K562 (cell line): ENCODE data around the gene SBK3. TPM values are rescaled to one million over a fixed set of nuclear protein-coding genes. Genes with fewer than 3 reads are reported as not detected.

Experiments used
- ETV6 ChIP-seq, 3 experiments: fragments of 150-350 bp in 1 of 3; sonication (generic) in 1 of 3; formaldehyde crosslinking in 1 of 3; IDR thresholded peaks; 2 replicates each; pipeline versions ENCODE4 v1.6.1 to v1.8.0; 2014 to 2022; ENCODE audit warnings: borderline replicate concordance in 2 of 3, low read depth in 2 of 3, antibody characterized with exemption in 1 of 3, low read length in 1 of 3, mild to moderate bottlenecking in 1 of 3, missing genetic modification reagents in 1 of 3
- FOXK2 ChIP-seq, 2 experiments: fragments of 450-650 bp; IDR thresholded peaks in 1 of 2; conservative IDR thresholded peaks in 1 of 2; 2 replicates each; pipeline ENCODE4 v1.6.1; 2016; ENCODE audit warnings: low read depth in 2 of 2, mild to moderate bottlenecking in 1 of 2
- FOXP1 ChIP-seq: sonication (generic); formaldehyde crosslinking; IDR thresholded peaks from 2 replicates; pipeline ENCODE4 v1.8.0; 2022; ENCODE audit warnings: mild to moderate bottlenecking, missing genetic modification reagents
- HDAC6 ChIP-seq: IDR thresholded peaks from 2 replicates; pipeline ENCODE4 v1.6.1; 2012; ENCODE audit warnings: low read depth, mild to moderate bottlenecking, control low read depth, inconsistent platforms, low read length, moderate library complexity
- MLX ChIP-seq, 2 experiments: fragments of 450-650 bp in 1 of 2; sonication (generic) in 1 of 2; formaldehyde crosslinking; conservative IDR thresholded peaks; 2 replicates each; pipeline versions ENCODE4 v1.4.0 to v1.8.1; 2020 to 2022; ENCODE audit warnings: mild to moderate bottlenecking in 1 of 2, missing genetic modification reagents in 1 of 2
- NR2F6 ChIP-seq: fragments of 450-650 bp; formaldehyde crosslinking; IDR thresholded peaks from 2 replicates; pipeline ENCODE4 v1.4.0; 2020; ENCODE audit warnings: mild to moderate bottlenecking
- POLR2G ChIP-seq: fragments of 200-400 bp; formaldehyde crosslinking; IDR thresholded peaks from 2 replicates; pipeline ENCODE4 v1.6.1; 2017; ENCODE audit warnings: low read depth, mild to moderate bottlenecking, antibody characterized with exemption, low read length, moderate library complexity
- RCOR1 ChIP-seq, 2 experiments: IDR thresholded peaks; 2 replicates each; pipeline ENCODE4 v1.6.1; 2012; ENCODE audit warnings: low read depth in 2 of 2, low read length in 2 of 2, borderline replicate concordance in 1 of 2, improper control_type of control experiment in 1 of 2
- SAFB ChIP-seq: fragments of 200-400 bp; formaldehyde crosslinking; IDR thresholded peaks from 2 replicates; pipeline ENCODE4 v1.6.1; 2017; ENCODE audit warnings: low read depth, low read length, borderline replicate concordance
- ZBTB11 ChIP-seq, 3 experiments: fragments of 200-800 bp in 1 of 3; fragments of 250-450 bp in 1 of 3; fragments of 450-650 bp in 1 of 3; sonication (Bioruptor Pico) in 1 of 3; sonication (Bioruptor generic) in 1 of 3; formaldehyde crosslinking in 1 of 3; IDR thresholded peaks; 2 replicates each; pipeline versions ENCODE4 v1.6.1 to v1.8.0; 2016 to 2022; ENCODE audit warnings: mild to moderate bottlenecking in 2 of 3, missing genetic modification characterization in 2 of 3, missing compliant biosample characterization in 1 of 3, moderate library complexity in 1 of 3
- ZNF384 ChIP-seq: IDR thresholded peaks from 2 replicates; pipeline ENCODE4 v1.6.1; 2012; ENCODE audit warnings: low read depth, low read length, improper control_type of control experiment
- ZNF778 ChIP-seq: fragments of 450-650 bp; formaldehyde crosslinking; IDR thresholded peaks from 2 replicates; pipeline ENCODE4 v1.4.0; 2020; ENCODE audit warnings: mild to moderate bottlenecking, moderate library complexity
- polyA plus RNA-seq, 8 experiments: library from polyadenylated mRNA; depleted of rRNA in 4 of 8; stranded (reverse) in 5 of 8; unstranded in 3 of 8; fragments of >200 nt; fragmentation: Nextera tagmentation in 2 of 8; fragmentation: Illumina TruSeq in 1 of 8; extraction: Ambion mirVana in 2 of 8; extraction: Trizol in 1 of 8; gene quantifications; 2 replicates each; pipeline versions ENCODE4 v1.2.1 to v1.2.3, GENCODE V29; 2011 to 2014; ENCODE audit warnings: inconsistent platforms in 1 of 8, missing spikeins in 1 of 8
- total RNA-seq, 7 experiments: library from RNA; depleted of rRNA in 6 of 7; stranded (reverse); fragments of >200 nt in 6 of 7; fragmentation: Illumina TruSeq in 2 of 7; extraction: Trizol in 2 of 7; gene quantifications; 2 replicates each; pipeline versions ENCODE4 v1.2.1 to v1.2.3, GENCODE V29; 2011 to 2021; ENCODE audit warnings: low replicate concordance in 1 of 7

Gene SBK3
- total and polyA plus RNA-seq, 9 of the 15 experiments (the other 6 are each of a cell fraction or from before 2014, with no cell fraction given): 0.11 to 0.43 (median 0.13) TPM; not detected in 6

- no peak for TF ChIP-seq FOXP1 (CRISPR knock-in tag)
- no peak for TF ChIP-seq NR2F6 (CRISPR knock-in tag)
- no peak for TF ChIP-seq SAFB
- TF ChIP-seq ZNF778 (CRISPR knock-in tag): no peak
- TF ChIP-seq POLR2G: peak; percentile 66
- peak in 1 of 2 experiments; percentile 49; a peak in 1 of 4 replicates for TF ChIP-seq ETV6 (IDR thresholded peaks at IDR 0.05; ENCODE audit: borderline replicate concordance in 1 of 2, low read depth in 2 of 2, low read length in 1 of 2)
- TF ChIP-seq ETV6 (CRISPR knock-in tag; IDR thresholded peaks at IDR 0.05; ENCODE audit: borderline replicate concordance): no peak
- TF ChIP-seq MLX (CRISPR knock-in tag; conservative IDR thresholded peaks at IDR 0.05): no peak
- peak; percentile 10 to 43; a peak in 1 of 4 replicates for TF ChIP-seq FOXK2 (conservative IDR thresholded peaks at IDR 0.05 in 1 of 2, IDR thresholded peaks at IDR 0.05 in 1 of 2; ENCODE audit: low read depth in 2 of 2)
- 0 out of 2 replicates have a peak, but pooled peaks have one; percentile 28 for TF ChIP-seq ZNF384
- peak; percentile 93 to 100 (median 98) for TF ChIP-seq ZBTB11 (CRISPR knock-in tag; IDR thresholded peaks at IDR 0.05)
- no peak for TF ChIP-seq HDAC6
- peak in 1 of 2 experiments; percentile 65; a peak in 1 of 4 replicates for TF ChIP-seq RCOR1 (IDR thresholded peaks at IDR 0.05; ENCODE audit: borderline replicate concordance in 1 of 2, low read depth in 2 of 2, low read length in 2 of 2)
Observed at GRCh38 chr19:55580628-55581144, 35.3 kb upstream of the SBK3 start, which contains the start of gene ZNF579 (continued).
